Measurements from ENCODE around the gene HOXA11. TPM values are rescaled to one million over a fixed set of nuclear protein-coding genes. Genes with fewer than 3 reads are reported as not detected.

Gene HOXA11
- total and polyA plus RNA-seq, 2 of the 4 experiments (the other 2 are of a cell fraction) = 0.05 TPM; not detected in 1

GRCh38 chr7:27149842-27150567 lies 35.0 kb downstream of the HOXA11 start:
- peak overlapping the region; percentile 21 for H2AK9ac ChIP-seq (replicated peaks; ENCODE audit: low read depth, low read length, poor library complexity)
- H3K79me1 ChIP-seq (ENCODE audit: low read depth in 1 of 2, low read length in 2 of 2) = peaks cover 9 to 27% of the 10 kb centered on the region in 2 experiments; a peak in 3 of 4 replicates
- H3K9me1 ChIP-seq (ENCODE audit: insufficient read depth, low read length) = peaks cover 3% of the 10 kb centered on the region; the same call in 1 of the 2 replicates
- WGBS, 2 experiments (ENCODE audit: extremely low coverage in 2 of 2, insufficient read length in 1 of 2) = no CpG with 5 or more reads among the region's 13 CpGs
- in situ Hi-C loops (cut with MboI; ENCODE audit: low sequenced_read_pairs) (loop anchor here (10.0 kb wide), 1 partner anchor 955 kb away; no protein-coding TSS in a partner anchor), intact Hi-C loops (cut with micrococcal nuclease) (loop anchor here (5.0 kb wide), 1 partner anchor 1058 kb away; no protein-coding TSS in a partner anchor), dilution Hi-C loops (cut with HindIII; ENCODE audit: low sequenced_read_pairs, unreplicated experiment) (no loop called here)
- no peak overlapping the region for H4K5ac ChIP-seq (ENCODE audit: low read depth, low read length)
- H3K9me3 ChIP-seq (ENCODE audit: control insufficient read depth, insufficient read depth, low read length) = no peaks in the 10 kb centered on the region
- peak overlapping the region; percentile 33 to 62; a peak in 2 of 4 replicates for H4K8ac ChIP-seq (ENCODE audit: low read depth in 2 of 2, low read length in 2 of 2)
- 0 out of 2 replicates have a peak overlapping the region, but pooled peaks have one; percentile 20 for H2AK5ac ChIP-seq (ENCODE audit: low read depth, low read length)
- DNase-seq (no peak), ATAC-seq (ENCODE audit: low read depth) (no peak; the same call in 1 of the 2 replicates)
- H3K4me3 ChIP-seq (ENCODE audit: insufficient read depth, low read depth, low read length) = peak overlapping the region; percentile 54
- peak overlapping the region; percentile 74 for H3K9ac ChIP-seq (ENCODE audit: low read depth, low read length)
- BruUV-seq (replicated peaks) = no TSS peak
- TF ChIP-seq BHLHE40 (IDR thresholded peaks at IDR 0.05; ENCODE audit: low read depth, low read length) (no peak), RCOR1 (IDR thresholded peaks at IDR 0.05; ENCODE audit: insufficient replicate concordance, low read length) (no peak), SMC3 (IDR thresholded peaks at IDR 0.05; ENCODE audit: low read depth, low read length) (no peak), ELK1 (IDR thresholded peaks at IDR 0.05; ENCODE audit: borderline replicate concordance, low read depth, low read length) (no peak), FOS (IDR thresholded peaks at IDR 0.05; ENCODE audit: low read depth, low read length) (no peak), CHD1 (IDR thresholded peaks at IDR 0.05; ENCODE audit: low read depth, low read length) (no peak)
- H3K4me1 ChIP-seq (ENCODE audit: control insufficient read depth, insufficient read depth, low read length) = peaks cover 17% of the 10 kb centered on the region
- H3K14ac ChIP-seq (replicated peaks; ENCODE audit: low read depth, low read length) = 0 out of 2 replicates have a peak overlapping the region, but pooled peaks have one; percentile 17
- 0 out of 3 replicates have a peak overlapping the region, but pooled peaks have one; percentile 7 for H2BK15ac ChIP-seq (ENCODE audit: low read depth, low read length)
- H2AFZ ChIP-seq (replicated peaks; ENCODE audit: low read length, poor library complexity) = peak overlapping the region; percentile 84
- ChIA-PET POLR2A (ENCODE audit: unreplicated experiment) (no interaction called here), CTCF (interaction anchor here (0.8 to 1.3 kb wide), 4 partner anchors 16 to 1257 kb away, joined by 3 to 5 read pairs (median 4); no protein-coding TSS in a partner anchor)
- peak overlapping the region; percentile 27; the same call in 1 of the 2 replicates for H2BK120ac ChIP-seq (ENCODE audit: low read depth, low read length)
- peak overlapping the region; percentile 65 for H4K91ac ChIP-seq (ENCODE audit: insufficient read depth, low read depth, low read length)
- H3K27ac ChIP-seq (ENCODE audit: insufficient read depth, low read length) = peak overlapping the region; percentile 83
- H4K20me1 ChIP-seq (ENCODE audit: insufficient read depth, low read length) = no peaks in the 10 kb centered on the region
- peak overlapping the region; percentile 15; the same call in 1 of the 2 replicates for H3K18ac ChIP-seq (ENCODE audit: low read depth, low read length)
- 0 out of 2 replicates have a peak overlapping the region, but pooled peaks have one; percentile 10 for H3K56ac ChIP-seq (ENCODE audit: extremely low read depth, insufficient read depth, low read length)
- peak overlapping the region; percentile 35 for H3K4ac ChIP-seq (ENCODE audit: low read depth, low read length)
- no peaks in the 10 kb centered on the region for H3K27me3 ChIP-seq (ENCODE audit: control insufficient read depth, insufficient read depth, low read length)
- peak overlapping the region; percentile 43 for H3K23ac ChIP-seq (ENCODE audit: low read depth, low read length)
- no peaks in the 10 kb centered on the region; the same call in 1 of the 2 replicates for H3K36me3 ChIP-seq (ENCODE audit: control insufficient read depth, insufficient read depth, low read length)
- H3K4me2 ChIP-seq (ENCODE audit: low read depth, low read length) = peak overlapping the region; percentile 71
- peak overlapping the region; percentile 16 for H2BK5ac ChIP-seq (ENCODE audit: low read depth, low read length, poor library complexity, severe bottlenecking)
- no peak overlapping the region for H2BK20ac ChIP-seq (ENCODE audit: low read depth, low read length)

All from IMR-90 (cell line).